Uterus (tissue), 4 donors: ENCODE data around the gene DSG1. TPM values are rescaled to one million over a fixed set of nuclear protein-coding genes. Genes with fewer than 3 reads are reported as not detected.

Experiments used
- DNase-seq, 2 donors: peaks; one replicate each; pipeline ENCODE4 v3.0.0-alpha.2; 2019 to 2020
- H3K27ac ChIP-seq, 2 donors: fragments of 200-600 bp; sonication (generic); 1 replicate in 1 of 2; 2 replicates in 1 of 2; pipeline ENCODE4 v1.5.1; 2016 to 2018
- H3K27me3 ChIP-seq, 2 donors: fragments of 200-600 bp; sonication (generic); one replicate each; pipeline ENCODE4 v1.5.1; 2018 to 2019; ENCODE audit warnings: control low read depth in 1 of 2
- H3K36me3 ChIP-seq, 2 donors: fragments of 200-600 bp; sonication (generic); one replicate each; pipeline ENCODE4 v1.5.1; 2019; ENCODE audit warnings: control low read depth in 1 of 2
- H3K4me1 ChIP-seq, 2 donors: fragments of 200-600 bp; sonication (generic); one replicate each; pipeline ENCODE4 v1.5.1; 2018 to 2019; ENCODE audit warnings: control low read depth in 1 of 2
- H3K4me3 ChIP-seq, 2 donors: fragments of 200-600 bp; sonication (generic); 1 replicate in 1 of 2; 2 replicates in 1 of 2; pipeline ENCODE4 v1.5.1; 2018 to 2019; ENCODE audit warnings: mild to moderate bottlenecking in 1 of 2
- H3K9me3 ChIP-seq, 2 donors: fragments of 200-600 bp; sonication (generic); one replicate each; pipeline ENCODE4 v1.5.1; 2019; ENCODE audit warnings: control low read depth in 1 of 2
- POLR2A ChIP-seq, 2 donors: fragments of 450-650 bp; IDR thresholded peaks; one replicate each; pipeline ENCODE4 v1.6.1; 2016; ENCODE audit warnings: antibody characterized with exemption in 2 of 2, mild to moderate bottlenecking in 1 of 2, moderate library complexity in 1 of 2
- intact Hi-C: fragments of 100-400 bp; cut with DNase I; formaldehyde crosslinking; loops from one replicate; pipeline ENCODE4 v1.15.1; 2023; ENCODE audit warnings: low total_unique reads
- total RNA-seq, 4 donors: library from RNA; depleted of rRNA in 3 of 4; stranded (reverse); fragments of >200 nt in 3 of 4; gene quantifications; one replicate each; pipeline versions ENCODE4 v1.1.0 to v1.2.4, GENCODE V29; 2014 to 2023
- TF ChIP-seq, protein P1 (sequence below), 4 experiments: fragments of 200-600 bp in 2 of 4; fragments of 450-650 bp in 2 of 4; sonication (generic) in 2 of 4; IDR thresholded peaks; one replicate each; pipeline ENCODE4 v1.5.1; 2016 to 2019; ENCODE audit warnings: antibody characterized with exemption in 4 of 4, mild to moderate bottlenecking in 2 of 4, moderate library complexity in 1 of 4
- donor health status: DM: yes; HTN: yes; CAD: no.

The DSG1 gene
- total RNA-seq, 4 donors from 2014 or later: 0.14 TPM; not detected in 3

DNA sequence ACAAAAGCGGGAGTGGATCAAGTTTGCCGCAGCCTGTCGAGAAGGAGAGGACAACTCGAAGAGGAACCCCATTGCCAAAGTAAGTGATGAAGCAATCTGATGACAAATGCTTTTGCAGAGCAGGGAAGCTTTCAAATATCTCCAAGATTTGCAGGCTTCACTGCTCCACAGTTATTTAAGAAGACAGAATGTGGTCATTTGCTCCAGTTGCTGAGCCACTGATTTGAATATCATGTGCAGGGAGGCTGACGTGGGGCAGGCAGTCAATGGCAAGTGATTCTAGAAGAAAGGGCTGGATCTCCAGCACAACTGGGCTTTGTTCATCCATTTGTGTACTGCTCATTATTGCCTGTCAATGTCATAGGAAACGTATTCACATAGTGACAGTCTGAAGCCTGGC is 68.8 kb downstream of the DSG1 start:
- H3K27ac ChIP-seq: no peak overlapping the region
- no peaks in the 10 kb centered on the region for H3K36me3 ChIP-seq
- no peak for DNase-seq
- TF ChIP-seq, protein P1, sequence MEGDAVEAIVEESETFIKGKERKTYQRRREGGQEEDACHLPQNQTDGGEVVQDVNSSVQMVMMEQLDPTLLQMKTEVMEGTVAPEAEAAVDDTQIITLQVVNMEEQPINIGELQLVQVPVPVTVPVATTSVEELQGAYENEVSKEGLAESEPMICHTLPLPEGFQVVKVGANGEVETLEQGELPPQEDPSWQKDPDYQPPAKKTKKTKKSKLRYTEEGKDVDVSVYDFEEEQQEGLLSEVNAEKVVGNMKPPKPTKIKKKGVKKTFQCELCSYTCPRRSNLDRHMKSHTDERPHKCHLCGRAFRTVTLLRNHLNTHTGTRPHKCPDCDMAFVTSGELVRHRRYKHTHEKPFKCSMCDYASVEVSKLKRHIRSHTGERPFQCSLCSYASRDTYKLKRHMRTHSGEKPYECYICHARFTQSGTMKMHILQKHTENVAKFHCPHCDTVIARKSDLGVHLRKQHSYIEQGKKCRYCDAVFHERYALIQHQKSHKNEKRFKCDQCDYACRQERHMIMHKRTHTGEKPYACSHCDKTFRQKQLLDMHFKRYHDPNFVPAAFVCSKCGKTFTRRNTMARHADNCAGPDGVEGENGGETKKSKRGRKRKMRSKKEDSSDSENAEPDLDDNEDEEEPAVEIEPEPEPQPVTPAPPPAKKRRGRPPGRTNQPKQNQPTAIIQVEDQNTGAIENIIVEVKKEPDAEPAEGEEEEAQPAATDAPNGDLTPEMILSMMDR (IDR thresholded peaks at IDR 0.05): no peak
- no peak for TF ChIP-seq POLR2A (IDR thresholded peaks at IDR 0.05)
- no peaks in the 10 kb centered on the region for H3K9me3 ChIP-seq
- no peak overlapping the region for H3K4me3 ChIP-seq
- intact Hi-C loops: no loop called here
- H3K4me1 ChIP-seq: no peaks in the 10 kb centered on the region
- H3K27me3 ChIP-seq: no peaks in the 10 kb centered on the region

DNA sequence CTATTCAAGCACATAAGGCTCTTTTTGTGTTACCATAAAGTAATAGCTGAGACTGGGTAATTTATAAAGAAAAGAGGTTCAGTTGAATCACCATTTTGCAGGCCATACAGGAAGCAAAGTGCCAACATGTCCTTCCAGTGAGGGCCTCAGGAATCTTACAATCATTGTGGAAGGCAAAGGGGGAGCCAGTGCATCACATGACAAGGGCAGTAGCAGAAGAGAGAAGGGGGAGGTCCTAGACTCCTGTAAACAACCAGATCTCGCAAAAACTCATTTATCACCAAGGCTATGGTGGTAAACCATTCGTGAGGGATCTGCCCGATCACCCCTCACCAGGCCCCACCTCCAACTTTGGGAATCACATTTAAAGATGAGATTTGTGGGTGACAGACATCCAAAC is 75.3 kb downstream of the DSG1 start:
- Histone ChIP-seq H3K27ac (no peak overlapping the region), H3K36me3 (no peaks in the 10 kb centered on the region), H3K27me3 (no peaks in the 10 kb centered on the region), H3K4me3 (no peak overlapping the region), H3K9me3 (no peaks in the 10 kb centered on the region), H3K4me1 (no peaks in the 10 kb centered on the region)
- intact Hi-C loops: no loop called here
- no peak for TF ChIP-seq POLR2A (IDR thresholded peaks at IDR 0.05)
- TF ChIP-seq, protein P1 (IDR thresholded peaks at IDR 0.05): no peak
- no peak for DNase-seq

DNA sequence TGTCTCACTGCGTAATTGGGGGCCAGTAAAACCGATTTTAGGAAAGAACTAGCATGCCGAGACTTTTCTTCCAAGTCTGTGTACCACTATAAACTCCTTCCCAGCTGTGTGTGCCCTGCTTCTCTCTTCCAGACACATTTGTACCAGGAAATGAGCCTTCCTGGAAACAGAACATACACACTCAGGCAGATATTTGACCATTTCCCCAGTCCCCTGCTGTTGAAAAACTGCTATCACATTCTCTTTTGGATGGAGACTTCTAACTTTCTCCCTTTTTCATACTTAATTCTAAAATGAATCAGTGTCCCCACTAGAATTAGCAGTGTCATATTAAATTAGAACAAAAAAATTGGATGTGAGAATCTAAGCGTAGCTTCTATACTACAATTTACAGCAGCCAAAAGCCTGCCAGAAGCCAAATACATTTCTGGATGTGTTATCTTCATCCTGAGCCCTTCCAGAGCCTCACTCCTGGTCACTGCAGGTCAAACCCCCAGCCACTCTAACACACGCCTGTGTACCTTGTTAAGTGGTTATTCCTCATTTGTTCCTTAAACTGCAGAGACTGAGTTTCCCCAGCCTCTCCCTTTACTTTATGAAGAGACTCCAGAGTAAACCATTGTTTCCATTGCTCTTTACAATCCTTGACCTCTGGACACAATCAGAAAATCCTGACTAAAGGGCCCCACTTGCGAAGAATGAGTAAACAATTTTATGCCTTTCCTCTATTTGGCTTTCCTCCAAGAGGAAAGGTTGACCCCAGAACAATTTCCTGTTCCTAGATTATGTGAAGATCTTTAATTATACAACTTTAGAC is 79.0 kb downstream of the DSG1 start:
- Histone ChIP-seq H3K36me3 (no peaks in the 10 kb centered on the region), H3K4me1 (no peaks in the 10 kb centered on the region), H3K27ac (no peak overlapping the region), H3K27me3 (no peaks in the 10 kb centered on the region), H3K9me3 (no peaks in the 10 kb centered on the region), H3K4me3 (no peak overlapping the region)
- TF ChIP-seq POLR2A (IDR thresholded peaks at IDR 0.05): no peak
- TF ChIP-seq, protein P1 (IDR thresholded peaks at IDR 0.05): no peak
- DNase-seq: no peak
- intact Hi-C loops: no loop called here

GRCh38 chr18:31398191-31398590 is 80.2 kb downstream of the DSG1 start:
- intact Hi-C loops: no loop called here
- Histone ChIP-seq H3K27ac (no peak overlapping the region), H3K4me1 (no peaks in the 10 kb centered on the region), H3K4me3 (no peak overlapping the region), H3K9me3 (no peaks in the 10 kb centered on the region), H3K27me3 (no peaks in the 10 kb centered on the region), H3K36me3 (no peaks in the 10 kb centered on the region)
- DNase-seq: no peak
- TF ChIP-seq, protein P1 (IDR thresholded peaks at IDR 0.05): no peak
- no peak for TF ChIP-seq POLR2A (IDR thresholded peaks at IDR 0.05)

DNA sequence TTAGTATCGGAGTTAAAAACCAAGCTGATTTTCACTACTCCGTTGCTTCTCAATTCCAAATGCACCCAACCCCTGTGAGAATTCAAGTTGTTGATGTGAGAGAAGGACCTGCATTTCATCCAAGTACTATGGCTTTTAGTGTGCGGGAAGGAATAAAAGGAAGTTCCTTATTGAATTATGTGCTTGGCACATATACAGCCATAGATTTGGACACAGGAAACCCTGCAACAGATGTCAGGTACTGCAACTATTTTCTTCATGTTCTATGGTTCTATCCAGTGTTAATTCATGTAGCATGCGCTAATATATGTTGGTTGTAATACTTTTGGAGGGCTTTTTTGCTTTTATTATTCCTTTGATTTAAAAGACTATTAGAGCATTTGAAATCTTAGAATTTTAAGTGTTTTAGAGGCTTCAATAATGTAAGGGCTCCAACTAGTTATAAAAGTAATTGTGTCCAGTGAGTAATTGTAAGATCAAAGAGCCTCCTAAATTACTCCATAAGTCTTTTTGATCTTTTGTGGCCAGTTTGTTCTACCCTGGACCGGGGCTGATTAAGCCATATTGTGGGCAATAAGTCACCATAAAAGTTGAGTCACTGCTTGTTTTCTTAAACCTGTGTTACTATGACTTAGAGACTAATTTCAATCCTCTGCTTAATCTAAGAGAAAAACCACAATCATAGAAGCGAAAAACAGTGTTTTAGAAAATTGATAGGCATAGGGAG is 81.5 kb downstream of the DSG1 start:
- Histone ChIP-seq H3K27ac (no peak overlapping the region), H3K27me3 (no peaks in the 10 kb centered on the region), H3K36me3 (no peaks in the 10 kb centered on the region), H3K4me3 (no peak overlapping the region), H3K9me3 (no peaks in the 10 kb centered on the region), H3K4me1 (no peaks in the 10 kb centered on the region)
- no peak for DNase-seq
- TF ChIP-seq, protein P1 (IDR thresholded peaks at IDR 0.05): no peak
- no peak for TF ChIP-seq POLR2A (IDR thresholded peaks at IDR 0.05)
- intact Hi-C loops: no loop called here
